ENCODE measurements around the gene OGDH. TPM values are rescaled to one million over a fixed set of nuclear protein-coding genes. Genes with fewer than 3 reads are reported as not detected.

OGDH gene
- total RNA-seq, 1 donor from 2014 or later, result 157 TPM

- Histone ChIP-seq H3K4me3 (no peak overlapping the region), H3K4me1 (no peaks in the 10 kb centered on the region), H3K27ac (no peak overlapping the region), H3K27me3 (no peaks in the 10 kb centered on the region), H3K36me3 (peaks cover 33% of the 10 kb centered on the region), H3K9me3 (no peaks in the 10 kb centered on the region)
- intact Hi-C loops (cut with DNase I), result no loop called here
- no peak for DNase-seq
- no peak for TF ChIP-seq CTCF (IDR thresholded peaks at IDR 0.05)
- ATAC-seq, result no peak
Measured at GRCh38 chr7:44654255-44654796, 47.9 kb downstream of the OGDH start.

DNA sequence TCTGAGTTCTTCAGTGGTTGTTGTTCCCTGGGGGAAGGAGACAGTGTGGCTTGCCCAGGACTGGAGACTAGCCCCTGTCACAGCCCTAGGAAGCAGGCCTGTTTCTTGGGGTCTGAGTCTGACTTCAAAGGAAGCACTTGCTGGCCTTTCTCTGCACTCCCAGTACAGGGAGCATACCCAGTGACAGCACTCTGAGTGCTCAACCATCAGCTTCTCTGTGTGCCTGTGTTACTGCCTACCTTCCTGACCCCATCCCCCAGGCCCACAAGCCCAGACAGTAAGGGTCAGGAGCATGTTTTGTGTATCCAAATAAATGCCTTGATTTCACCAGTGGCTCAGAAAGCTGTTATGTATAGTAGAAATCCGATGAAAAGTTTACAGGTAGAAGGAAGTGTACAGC is 48.9 kb downstream of the OGDH start:
- H3K27ac ChIP-seq, result no peak overlapping the region
- H3K27me3 ChIP-seq, result no peaks in the 10 kb centered on the region
- no peak for DNase-seq
- peaks cover 27% of the 10 kb centered on the region for H3K36me3 ChIP-seq
- no peaks in the 10 kb centered on the region for H3K9me3 ChIP-seq
- H3K4me1 ChIP-seq, result no peaks in the 10 kb centered on the region
- no peak for TF ChIP-seq CTCF (IDR thresholded peaks at IDR 0.05)
- ATAC-seq, result no peak
- H3K4me3 ChIP-seq, result no peak overlapping the region
- intact Hi-C loops (cut with DNase I), result no loop called here

DNA sequence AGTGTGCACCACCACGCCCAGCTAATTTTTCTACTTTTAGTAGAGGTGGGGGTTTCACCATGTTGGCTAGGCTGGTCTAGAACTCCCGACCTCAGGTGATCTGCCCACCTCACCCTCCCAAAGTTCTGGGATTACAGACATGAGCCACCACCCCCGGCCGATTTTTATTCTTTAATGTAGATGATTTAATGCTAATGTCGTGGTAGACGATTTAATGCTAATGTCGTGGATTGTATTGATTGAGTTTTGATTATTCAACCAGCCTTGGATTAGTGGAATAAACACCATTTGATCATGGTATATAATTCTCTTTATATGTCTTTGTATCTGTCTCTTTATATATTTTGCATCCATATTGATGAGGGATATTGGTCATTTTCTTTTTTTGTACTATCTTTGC is 52.6 kb downstream of the OGDH start:
- DNase-seq, result no peak
- H3K9me3 ChIP-seq, result no peaks in the 10 kb centered on the region
- no peak for TF ChIP-seq CTCF (IDR thresholded peaks at IDR 0.05)
- no peak overlapping the region for H3K27ac ChIP-seq
- H3K27me3 ChIP-seq, result no peaks in the 10 kb centered on the region
- H3K4me3 ChIP-seq, result no peak overlapping the region
- no peaks in the 10 kb centered on the region for H3K4me1 ChIP-seq
- no peak for ATAC-seq
- intact Hi-C loops (cut with DNase I), result no loop called here
- peaks cover 20% of the 10 kb centered on the region for H3K36me3 ChIP-seq

DNA sequence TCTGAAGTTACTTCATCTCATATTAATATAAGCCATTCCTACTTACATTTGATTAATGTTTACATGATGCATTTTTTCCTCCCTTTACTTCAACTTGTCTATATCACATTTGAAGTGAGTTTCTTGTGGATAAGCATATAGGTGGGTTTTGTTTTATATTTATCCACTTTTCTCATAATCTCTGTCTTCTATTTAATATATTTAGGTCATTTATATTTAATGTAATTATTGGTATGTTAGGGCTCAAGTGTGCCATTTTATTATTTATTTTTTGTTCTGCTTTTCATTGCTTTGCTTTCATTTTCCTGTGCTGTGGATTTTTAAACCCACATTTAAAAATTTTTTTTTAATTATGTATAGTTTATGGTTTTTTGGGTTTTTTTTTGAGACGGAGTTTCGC is 54.8 kb downstream of the OGDH start:
- H3K36me3 ChIP-seq, result peaks cover 14% of the 10 kb centered on the region
- no peak for TF ChIP-seq CTCF (IDR thresholded peaks at IDR 0.05)
- no peaks in the 10 kb centered on the region for H3K9me3 ChIP-seq
- ATAC-seq (no peak), DNase-seq (no peak)
- H3K27ac ChIP-seq, result no peak overlapping the region
- no peaks in the 10 kb centered on the region for H3K4me1 ChIP-seq
- intact Hi-C loops (cut with DNase I), result no loop called here
- no peaks in the 10 kb centered on the region for H3K27me3 ChIP-seq
- H3K4me3 ChIP-seq, result no peak overlapping the region

DNA sequence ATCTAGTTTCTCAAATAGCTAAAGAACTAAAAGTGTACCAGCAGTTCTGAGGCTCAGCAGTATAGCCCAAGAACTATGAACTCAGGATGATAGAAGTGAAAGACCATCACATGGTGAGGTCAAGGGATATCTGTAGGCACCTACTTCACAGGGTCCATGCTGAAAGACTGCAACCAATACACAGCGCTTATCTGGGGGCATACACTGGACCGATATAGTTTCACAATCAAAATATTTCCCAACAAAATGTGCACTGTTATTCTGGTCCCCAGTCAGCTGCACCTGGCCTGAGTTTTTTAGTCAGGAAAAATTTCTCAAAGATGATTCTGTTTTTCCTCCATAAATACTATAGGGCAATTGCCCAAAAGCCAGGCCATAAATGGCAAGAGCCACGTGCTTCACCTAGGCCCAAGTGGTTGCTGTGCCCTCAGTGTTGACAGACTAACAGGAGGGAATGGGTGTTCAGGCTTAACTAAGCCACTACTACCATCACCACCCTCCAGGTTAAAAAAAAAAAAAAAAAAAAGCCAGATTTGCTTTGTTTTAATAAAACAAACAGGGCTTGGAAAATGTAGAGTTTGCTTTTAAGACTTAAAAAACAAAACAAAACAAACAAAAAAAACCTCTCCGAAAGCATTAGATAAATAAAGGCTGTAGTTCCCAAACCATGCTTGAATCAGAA is 58.5 kb downstream of the OGDH start:
- Histone ChIP-seq H3K36me3 (peaks cover 43% of the 10 kb centered on the region), H3K4me1 (no peaks in the 10 kb centered on the region), H3K9me3 (no peaks in the 10 kb centered on the region), H3K27me3 (no peaks in the 10 kb centered on the region), H3K4me3 (no peak overlapping the region), H3K27ac (no peak overlapping the region)
- intact Hi-C loops (cut with DNase I), result no loop called here
- no peak for TF ChIP-seq CTCF (IDR thresholded peaks at IDR 0.05)
- DNase-seq (no peak), ATAC-seq (no peak)

Data from upper lobe of right lung (tissue), 1 donor.